DMS79 treated with DMSO at 0.1 percent for 48 hours (cell line): Measurements from ENCODE around the gene CDKL4.
"Not testable (repeated sequence)": the region's sequence is repeated elsewhere in the genome, so short reads cannot be mapped to it uniquely, and the experiment has no call there.

Source experiments
- DNase-seq: peaks from one replicate; lab custom pipeline; 2025; lab: John Stamatoyannopoulos, UW

CDKL4 gene

DNA sequence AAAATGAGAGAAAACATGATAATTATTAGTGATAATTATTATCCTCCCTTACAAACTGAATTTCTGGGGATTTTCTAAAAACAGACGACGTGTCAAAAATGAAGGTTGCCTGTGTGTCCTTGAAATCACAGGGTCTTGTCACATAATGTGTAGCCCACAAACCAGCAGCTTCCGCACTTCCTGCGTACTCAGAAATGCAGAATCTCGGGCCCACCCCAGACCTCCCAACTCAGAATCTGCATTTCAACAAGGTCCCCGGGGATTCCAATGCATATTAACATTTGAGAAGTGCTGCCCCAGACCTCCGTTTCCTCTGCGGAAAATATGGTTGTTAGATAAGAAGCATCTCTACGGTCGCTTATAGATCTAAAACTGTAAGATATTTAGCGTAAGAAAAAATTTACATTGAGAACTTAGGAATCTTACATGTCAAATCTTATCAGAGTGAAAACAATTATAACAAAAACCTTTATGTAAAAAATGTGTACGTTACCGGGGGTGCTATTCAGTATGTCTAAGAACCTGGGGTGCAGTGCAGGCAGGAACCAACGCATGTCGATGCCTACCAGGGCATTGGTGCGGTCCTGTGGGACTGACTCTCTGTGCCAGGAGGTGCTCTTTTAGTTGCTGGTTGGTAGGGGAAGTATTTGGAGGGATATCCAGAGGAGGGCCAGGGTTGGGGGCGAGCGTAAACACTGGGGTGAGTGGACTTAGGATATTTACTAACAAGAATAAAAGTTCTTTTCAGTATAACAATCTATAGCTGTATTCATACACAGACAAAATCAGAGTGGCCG, 15.2 kb downstream of the CDKL4 start:
- no peak for DNase-seq

- peak; percentile 64 for DNase-seq
These were observed 15.9 kb downstream of the CDKL4 start for GRCh38 chr2:39227628-39228412.

DNA sequence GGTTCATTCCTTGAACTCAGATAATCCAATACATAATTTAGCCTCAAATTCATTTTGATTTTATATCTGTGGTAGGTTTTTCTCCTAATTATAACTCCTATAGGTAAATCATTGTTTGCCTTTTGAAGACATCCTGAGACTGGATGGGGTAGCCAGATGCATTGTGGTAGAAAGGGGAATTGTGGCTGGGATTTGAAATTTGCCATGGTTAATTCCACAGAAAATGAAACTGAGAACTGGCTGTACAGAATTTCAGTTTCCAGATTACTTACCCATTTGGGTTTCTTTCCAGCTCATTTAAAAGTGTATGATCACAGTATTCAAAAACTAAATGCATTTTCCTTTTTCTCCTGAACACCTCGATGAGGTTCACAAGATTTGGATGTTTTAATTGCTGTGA, 18.2 kb downstream of the CDKL4 start:
- no peak for DNase-seq

DNA sequence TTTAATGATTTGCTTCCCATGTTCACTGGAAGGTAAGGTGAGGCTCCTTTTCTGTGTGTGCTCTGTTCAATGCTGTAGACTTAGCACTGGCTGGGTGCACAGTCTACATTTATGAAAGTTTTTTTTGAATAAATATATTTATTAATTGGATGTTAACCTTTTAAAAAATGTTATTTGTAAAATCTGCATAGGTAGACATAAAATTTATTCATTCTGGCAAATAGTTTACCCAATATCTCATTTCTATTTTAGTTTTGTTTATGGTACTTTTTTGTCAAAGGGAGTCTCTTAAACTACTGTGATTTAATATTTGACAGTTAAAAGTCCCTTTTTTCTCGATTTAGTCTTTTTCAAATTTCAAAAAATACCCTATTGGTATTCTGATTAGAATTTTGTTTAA, 19.9 kb downstream of the CDKL4 start:
- no peak for DNase-seq

GRCh38 chr2:39221459-39221858, 22.3 kb downstream of the CDKL4 start:
- no peak for DNase-seq

- no peak for DNase-seq
These were observed 23.6 kb downstream of the CDKL4 start for GRCh38 chr2:39220136-39220535.

- no peak for DNase-seq
These were observed 25.4 kb downstream of the CDKL4 start for GRCh38 chr2:39218391-39218790.

DNA sequence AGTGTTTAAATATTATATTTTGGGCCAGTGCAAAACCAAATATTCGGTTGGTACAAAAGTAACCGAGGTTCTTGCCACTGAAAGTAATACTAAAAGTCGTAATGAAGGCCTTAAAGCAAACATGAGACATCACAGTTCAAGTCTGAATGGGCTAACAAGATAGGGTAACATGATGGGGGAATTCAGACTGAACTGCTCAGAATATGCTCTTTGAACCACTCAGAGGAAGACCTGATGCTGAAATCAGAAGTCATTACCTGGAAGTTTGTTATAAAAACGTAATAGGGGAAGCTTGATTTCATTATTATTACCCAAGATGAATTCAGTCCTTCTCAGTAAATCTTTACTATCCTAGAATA, 26.6 kb downstream of the CDKL4 start:
- no peak for DNase-seq

DNA sequence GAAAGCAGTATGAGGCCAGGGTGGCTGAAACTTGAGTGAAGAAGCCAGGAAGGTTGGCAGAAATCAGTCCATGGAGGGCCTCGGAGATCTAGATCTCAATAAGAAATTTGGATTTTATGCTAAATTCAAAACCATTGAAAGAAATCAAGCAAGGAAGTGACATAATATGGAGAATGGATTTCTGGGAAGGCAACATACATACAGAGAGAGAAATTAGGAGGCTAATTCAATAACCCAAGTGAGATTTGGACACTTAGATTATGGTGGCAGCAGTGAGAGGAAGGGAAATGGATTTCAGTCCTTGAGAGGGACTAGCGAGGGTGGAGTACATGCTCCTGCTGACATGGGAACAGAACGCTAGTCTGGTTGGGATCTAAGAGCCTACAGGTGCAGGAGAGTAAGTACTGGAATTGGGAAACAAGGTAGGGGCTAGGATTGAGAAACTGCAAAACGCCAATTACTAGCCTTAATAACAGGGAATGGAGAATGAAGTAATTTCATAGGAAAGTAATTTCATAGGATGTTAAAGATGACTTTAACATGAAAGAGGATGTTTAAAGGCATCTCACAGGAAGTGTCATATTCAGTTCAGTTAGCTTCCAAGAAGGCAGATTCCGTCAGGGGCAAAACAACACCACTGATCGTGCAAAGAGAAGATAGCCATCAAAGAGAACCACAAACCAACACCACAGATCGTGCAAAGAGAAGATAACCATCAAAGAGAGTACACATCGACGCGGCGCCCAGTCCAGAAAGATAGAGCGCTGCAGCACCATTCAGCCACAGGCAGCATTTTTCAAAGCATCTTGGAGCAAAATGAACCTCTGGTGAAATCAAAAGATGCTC, 27.2 kb downstream of the CDKL4 start:
- no peak for DNase-seq

DNA sequence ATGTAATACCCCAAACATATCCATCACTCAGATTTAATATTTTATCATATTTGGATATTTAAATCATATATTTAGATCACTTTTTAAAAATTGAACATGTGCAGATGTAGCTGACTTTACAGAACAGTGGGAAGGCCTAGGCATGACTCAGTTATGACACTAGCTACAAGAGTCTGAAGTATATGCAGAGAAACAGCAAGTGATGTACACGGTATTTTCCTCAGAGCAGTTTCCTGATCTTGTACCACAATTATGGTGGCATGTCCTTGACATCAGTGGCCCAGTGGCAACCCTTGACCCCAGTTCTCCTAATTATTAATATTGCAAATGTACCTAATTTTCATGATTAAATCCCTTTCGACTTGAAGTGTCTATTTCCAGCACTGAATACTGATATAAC, 28.2 kb downstream of the CDKL4 start:
- DNase-seq, result no peak

DNA sequence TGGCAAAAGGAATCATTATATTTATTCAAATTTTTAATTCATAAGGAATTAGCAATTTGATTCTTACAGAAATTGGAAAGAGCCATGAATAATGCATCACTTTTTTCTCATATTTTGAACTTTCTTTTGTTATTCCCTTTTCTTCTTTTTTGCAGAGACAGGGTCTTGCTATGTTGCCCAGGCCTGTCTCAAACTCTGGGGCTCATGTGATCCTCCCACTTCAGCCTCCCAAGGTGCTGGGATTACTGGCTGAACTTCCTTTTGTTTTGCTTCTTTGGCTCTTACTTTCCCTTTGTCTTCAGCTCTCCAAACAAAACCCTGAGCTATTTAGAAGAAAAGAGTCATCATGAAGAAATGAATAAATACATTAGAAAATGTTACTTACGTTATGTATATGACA, 30.8 kb downstream of the CDKL4 start:
- DNase-seq, result no peak

GRCh38 chr2:39210846-39211245, 32.9 kb downstream of the CDKL4 start:
- DNase-seq, result no peak

DNA sequence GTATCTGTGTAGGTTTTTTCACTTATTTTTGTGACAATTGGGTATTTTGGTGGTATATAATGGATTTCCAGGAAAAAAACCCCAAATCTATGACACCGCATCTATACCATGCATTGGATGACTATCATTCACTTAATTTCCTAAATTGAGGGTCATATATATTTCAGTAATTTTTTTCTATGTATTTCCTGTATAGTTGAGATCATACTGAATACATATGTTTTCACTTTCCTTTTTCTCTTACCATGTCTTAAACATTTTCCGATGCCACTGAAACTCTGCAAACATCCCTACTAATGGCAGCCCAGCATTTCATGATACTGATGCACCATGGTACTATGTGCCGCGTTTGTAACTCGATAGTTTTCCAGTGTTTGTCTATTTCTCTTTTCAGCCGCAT, 40.4 kb downstream of the CDKL4 start:
- no peak for DNase-seq

DNA sequence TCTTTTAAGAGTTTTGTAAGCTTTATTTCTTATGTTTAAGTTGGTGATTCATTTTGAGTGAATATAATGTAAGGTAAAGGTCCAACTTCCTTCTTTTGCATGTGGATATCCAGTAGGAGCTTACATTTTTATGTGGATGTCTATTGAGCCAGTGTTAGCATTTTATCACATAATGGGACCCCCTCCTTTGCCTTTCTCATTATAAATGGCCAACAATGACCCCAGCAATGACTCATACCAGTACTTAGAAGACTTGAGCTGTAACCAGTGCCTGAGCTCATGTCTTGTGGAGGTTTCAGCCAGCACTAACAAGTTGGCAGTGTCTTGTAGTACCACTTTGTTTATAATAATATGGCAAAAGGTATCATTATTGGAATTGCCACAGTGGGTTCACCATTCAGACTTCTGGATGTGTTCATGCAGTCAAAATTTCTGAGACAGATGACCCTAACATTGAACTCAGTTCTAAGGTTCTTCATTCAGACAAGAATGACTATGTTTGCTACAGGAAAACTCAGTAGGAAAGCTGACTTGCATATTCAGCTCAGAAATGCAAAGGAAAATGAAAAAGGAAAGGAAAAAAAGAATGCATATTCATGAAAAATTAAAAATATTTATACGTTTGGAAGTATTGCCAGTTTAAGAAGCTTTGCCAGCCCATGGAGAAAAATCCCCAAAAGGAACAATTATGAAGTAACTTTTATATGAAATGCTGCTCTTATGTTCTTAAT, 41.0 kb downstream of the CDKL4 start:
- no peak for DNase-seq

DNA sequence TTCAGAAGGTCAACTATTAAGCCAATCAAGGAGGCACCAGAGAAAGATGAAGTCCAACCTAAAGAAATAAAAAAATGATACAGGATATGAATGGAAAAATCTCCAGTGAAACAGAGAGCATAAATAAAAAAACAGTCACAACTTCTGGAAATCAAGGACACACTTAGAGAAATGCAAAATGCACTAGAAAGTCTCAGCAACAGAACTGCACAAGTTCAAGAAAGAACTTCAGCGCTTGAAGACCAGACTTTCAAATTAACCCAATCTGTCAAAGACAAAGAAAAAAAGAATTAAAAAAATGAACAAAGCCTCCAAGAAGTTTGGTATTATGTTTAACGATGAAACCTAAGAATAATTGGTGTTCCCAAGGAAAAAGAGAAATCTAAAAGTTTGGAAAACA, 46.8 kb downstream of the CDKL4 start:
- DNase-seq, result not testable (repeated sequence)

- DNase-seq, result no peak
These were observed 49.1 kb downstream of the CDKL4 start for GRCh38 chr2:39194686-39195085.

GRCh38 chr2:39188960-39189494, 54.7 kb downstream of the CDKL4 start:
- DNase-seq, result no peak

DNA sequence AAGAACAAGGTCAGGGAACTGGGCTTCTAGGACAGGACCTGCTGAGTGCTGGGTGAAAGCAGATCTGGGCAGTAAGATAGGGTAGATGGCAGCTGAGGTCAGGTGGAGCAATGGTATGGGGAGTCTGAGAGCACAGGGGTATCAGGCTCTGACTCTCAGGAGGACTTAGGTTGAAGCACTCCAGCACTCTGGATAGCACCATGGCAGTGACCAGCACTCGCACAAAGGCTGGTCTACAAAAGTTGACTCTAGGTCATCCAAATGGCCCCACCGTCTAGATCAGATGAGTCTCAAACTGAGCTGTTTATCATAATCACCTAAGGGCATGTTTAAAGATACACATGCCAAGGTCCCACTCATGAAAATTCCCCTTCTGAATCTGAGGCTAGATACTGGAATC, 60.1 kb downstream of the CDKL4 start:
- no peak for DNase-seq

GRCh38 chr2:39181297-39181696, 62.5 kb downstream of the CDKL4 start:
- DNase-seq, result no peak

DNA sequence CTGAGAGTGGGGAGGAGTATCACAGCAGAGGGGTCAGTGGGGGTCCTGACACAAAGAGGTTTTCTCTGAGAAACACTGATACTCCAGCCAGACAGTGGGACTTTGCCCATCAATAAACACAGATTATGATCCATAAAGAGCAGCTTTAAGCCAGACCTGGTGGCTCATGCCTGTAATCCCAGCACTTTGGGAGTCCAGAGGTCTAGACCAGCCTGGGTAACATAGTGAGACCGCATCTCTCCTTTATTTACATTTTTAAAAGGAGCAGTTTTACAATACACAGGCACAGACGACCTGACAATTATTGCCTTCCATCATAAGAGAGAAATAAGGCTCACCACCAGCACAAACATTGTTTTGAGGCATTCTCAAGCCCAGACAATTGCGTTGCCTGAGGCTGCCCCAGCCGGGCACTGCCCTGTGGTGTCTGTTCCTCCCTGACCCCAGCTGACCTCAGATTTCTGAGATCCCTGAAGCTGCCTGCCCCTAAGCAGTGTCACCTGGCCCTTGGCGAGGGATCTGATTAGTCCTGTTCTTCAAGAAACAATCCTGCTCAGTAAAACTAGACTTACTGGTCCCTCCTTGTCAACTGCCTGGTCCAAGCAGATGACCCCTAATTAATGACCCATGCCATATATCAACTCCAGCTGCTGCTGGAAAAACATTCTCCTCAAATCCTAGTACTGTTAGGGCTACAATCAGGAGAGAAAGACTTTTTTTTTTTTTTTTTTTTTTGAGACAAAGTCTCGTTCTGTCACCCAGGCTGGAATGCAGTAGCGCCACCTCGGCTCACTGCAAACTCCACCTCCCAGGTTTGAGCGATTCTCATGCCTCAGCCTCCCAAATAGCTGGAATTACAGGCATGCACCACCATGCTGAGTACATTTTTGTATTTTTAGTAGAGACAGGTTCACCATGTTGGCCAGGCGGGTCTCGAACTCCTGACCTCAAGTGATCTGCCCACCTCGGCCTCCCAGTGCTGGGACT, 63.5 kb downstream of the CDKL4 start:
- no peak for DNase-seq
